HG03108 (cell line): ENCODE measurements around the gene TEX29.

ENCODE experiments used
- ATAC-seq: cut with Tn5 transposase; IDR thresholded peaks from one replicate; pipeline ENCODE4 v1.9.1; 2021; ENCODE audit warnings: moderate library complexity; ENCODE audit not compliant: unreplicated experiment

TEX29 gene

DNA sequence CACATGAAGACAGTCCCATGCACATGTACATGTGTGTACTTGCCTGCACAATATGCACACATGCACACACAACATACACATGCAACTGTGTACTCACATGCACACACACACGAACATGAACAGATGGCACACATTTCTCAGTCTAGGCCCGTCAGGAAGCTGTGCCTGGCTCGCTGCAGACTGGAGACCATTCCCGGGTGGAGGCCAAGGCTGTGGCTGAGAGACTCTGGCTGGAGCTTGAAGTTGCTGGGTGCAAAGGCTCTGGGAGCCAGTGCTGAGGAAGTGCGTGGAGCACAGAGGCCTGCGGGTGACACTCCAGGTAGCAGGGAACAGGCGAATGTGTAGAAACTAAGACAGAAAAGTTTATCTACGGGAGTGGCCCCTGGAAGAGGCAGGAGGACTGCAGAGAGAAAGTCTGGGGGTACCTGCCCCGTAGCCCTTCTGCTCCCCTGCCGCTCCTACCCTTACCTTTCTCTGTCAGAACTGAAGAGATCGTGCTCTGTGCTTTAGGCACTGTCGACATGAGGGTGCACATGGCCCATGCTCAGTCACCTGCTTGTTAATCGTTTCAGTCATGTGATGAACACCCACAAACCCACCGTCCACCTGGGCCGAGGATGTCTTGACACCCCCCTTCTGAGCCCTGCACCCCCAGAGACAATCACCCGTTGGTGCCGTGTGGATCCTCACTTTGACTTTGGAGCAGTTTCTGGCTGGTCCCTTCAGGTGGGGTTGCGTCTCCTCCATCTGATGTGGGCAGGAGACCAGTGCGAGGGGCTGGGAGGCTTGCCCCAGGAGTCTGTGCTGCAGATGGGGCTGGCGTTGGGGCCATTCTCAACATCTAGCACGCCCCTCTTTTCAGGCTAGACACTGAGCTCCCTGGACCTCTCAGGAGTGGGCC lies 69.4 kb downstream of the TEX29 start:
- no peak for ATAC-seq

DNA sequence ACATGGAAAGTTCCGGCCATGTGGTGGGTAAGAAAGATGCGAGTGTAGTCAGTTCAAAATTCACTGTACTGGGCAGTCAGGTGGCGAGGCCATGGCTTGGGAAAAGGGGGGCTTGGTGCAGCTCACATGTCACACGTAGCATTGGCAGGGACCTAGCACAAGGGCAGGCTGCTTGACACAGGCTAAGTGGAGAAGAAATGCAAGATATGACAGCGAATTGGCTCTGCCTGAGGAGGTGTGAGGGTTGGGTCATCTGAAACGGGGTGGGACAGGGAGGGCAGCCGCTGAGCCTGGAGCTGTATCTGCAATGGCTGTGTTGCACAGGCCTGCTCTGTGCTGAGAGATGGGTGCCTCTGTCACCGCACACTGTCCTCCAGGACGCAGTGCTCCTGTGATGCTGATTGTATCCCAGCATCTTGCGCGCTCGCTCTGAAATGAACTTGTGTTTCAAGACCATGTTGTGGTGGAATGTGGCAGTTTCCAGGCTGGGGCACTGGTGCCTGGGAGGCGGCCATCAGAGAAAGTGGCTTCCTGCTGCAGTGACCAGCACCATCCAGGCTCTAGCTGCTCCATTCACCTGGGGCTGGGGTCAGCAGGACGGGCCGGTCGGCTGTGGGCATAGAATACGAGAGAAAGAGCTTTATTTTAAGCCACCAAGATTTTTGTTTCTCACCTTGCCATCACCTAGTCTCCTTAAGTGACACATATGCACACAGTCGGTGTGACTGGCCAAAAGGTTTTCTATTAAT lies 70.3 kb downstream of the TEX29 start:
- no peak for ATAC-seq

DNA sequence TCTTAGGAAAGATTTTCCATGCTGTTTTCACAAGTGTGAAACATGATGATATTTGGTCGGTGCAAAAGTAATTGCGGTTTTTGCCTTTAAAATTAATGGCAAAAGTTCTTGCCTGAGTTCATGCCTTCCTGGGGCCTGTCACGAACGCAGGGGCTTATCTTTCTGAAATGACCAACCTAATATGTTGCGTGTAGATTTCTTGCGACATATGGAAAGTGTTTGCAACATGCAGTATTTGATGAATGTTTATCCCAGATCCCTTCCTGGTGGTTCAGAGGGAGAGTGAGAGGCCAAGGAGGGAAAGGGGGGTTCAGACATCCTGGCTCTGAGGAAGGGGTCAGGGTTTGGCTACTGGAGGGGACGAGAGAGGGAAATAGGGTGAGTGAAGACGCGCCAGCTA lies 72.0 kb downstream of the TEX29 start:
- no peak for ATAC-seq

DNA sequence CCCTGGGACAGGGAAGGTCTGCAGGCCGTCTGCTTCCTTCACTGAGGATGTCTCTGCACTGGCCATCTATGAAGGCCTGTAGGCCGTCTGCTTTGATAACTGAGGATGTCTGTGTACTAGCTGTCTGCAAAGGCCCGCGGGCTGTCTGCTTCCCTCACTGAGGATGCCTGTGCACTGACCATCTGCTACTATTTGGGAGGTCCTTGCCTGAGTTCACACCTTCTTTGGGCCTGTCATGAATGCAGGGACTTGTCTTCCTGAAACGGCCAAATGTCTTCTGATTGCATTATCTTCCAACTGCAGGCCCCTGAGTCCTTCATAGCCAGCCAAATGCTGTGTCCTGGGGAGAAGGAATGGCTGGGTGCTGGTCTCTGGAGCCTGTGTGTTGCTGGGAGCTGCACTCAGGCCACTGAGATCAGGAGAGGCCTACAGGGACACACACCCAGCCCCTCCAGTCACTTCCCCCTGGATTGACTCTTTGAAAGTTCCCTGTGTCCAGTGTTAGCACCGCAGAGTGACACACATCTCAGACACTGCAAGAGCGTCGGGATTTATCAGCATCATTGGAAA lies 72.9 kb downstream of the TEX29 start:
- no peak for ATAC-seq
